WTC11 (cell line): ENCODE measurements around the gene AFG3L2. TPM values are rescaled to one million over a fixed set of nuclear protein-coding genes. Genes with fewer than 3 reads are reported as not detected.

Experiments used
- ATAC-seq: fragments of 200-7000 bp; cut with Tn5 transposase; 2 replicates; pipeline ENCODE4 v1.10.0; 2021; ENCODE audit warnings: mild to moderate bottlenecking, moderate library complexity
- CTCF ChIA-PET: fragments of 300-600 bp; sonication (Branson Sonifier 250); formaldehyde crosslinking; loops from one replicate; lab custom pipeline; 2021; ENCODE audit warnings: antibody characterized with exemption; lab: Charles Lee
- POLR2A ChIA-PET: fragments of 350-600 bp; sonication (Branson Sonifier 250); formaldehyde crosslinking; loops from one replicate; lab custom pipeline; 2021; ENCODE audit warnings: antibody characterized with exemption; lab: Charles Lee
- DNase-seq: peaks from one replicate; pipeline ENCODE4 v3.0.0; 2021; ENCODE audit warnings: low spot score
- H3K27ac Mint-ChIP-seq: 2 replicates; pipeline ENCODE4 v1.8.0; 2021; ENCODE audit warnings: mixed read lengths
- H3K27me3 Mint-ChIP-seq: 2 replicates; pipeline ENCODE4 v1.8.0; 2021; ENCODE audit warnings: low read depth, mild to moderate bottlenecking, moderate library complexity, mixed read lengths
- H3K36me3 Mint-ChIP-seq: 2 replicates; pipeline ENCODE4 v1.8.0; 2021; ENCODE audit warnings: mixed read lengths
- H3K4me1 Mint-ChIP-seq: 2 replicates; pipeline ENCODE4 v1.8.0; 2022; ENCODE audit warnings: mixed read lengths
- H3K4me3 Mint-ChIP-seq: 2 replicates; pipeline ENCODE4 v1.8.0; 2021; ENCODE audit warnings: mild to moderate bottlenecking, moderate library complexity, mixed read lengths
- H3K9me3 Mint-ChIP-seq: 2 replicates; pipeline ENCODE4 v1.8.0; 2021; ENCODE audit warnings: mixed read lengths
- ATF1 ChIP-seq: sonication (generic); formaldehyde crosslinking; IDR thresholded peaks from 2 replicates; pipeline ENCODE4 v1.8.1; 2023; ENCODE audit warnings: mild to moderate bottlenecking, moderate library complexity, missing genetic modification reagents
- CREB1 ChIP-seq: sonication (generic); formaldehyde crosslinking; IDR thresholded peaks from 2 replicates; pipeline ENCODE4 v1.8.0; 2023; ENCODE audit warnings: mild to moderate bottlenecking, missing genetic modification reagents
- ELF4 ChIP-seq: sonication (generic); formaldehyde crosslinking; IDR thresholded peaks from 2 replicates; pipeline ENCODE4 v1.8.1; 2022; ENCODE audit warnings: low read depth, mild to moderate bottlenecking, moderate library complexity, missing genetic modification reagents
- ETV6 ChIP-seq: sonication (generic); formaldehyde crosslinking; IDR thresholded peaks from 2 replicates; pipeline ENCODE4 v1.8.1; 2022; ENCODE audit warnings: mild to moderate bottlenecking, missing genetic modification reagents
- KAT7 ChIP-seq: sonication (generic); formaldehyde crosslinking; IDR thresholded peaks from 2 replicates; pipeline ENCODE4 v1.8.1; 2023; ENCODE audit warnings: missing genetic modification reagents, mild to moderate bottlenecking, borderline replicate concordance
- NFATC4 ChIP-seq: fragments of 250-450 bp; sonication (Bioruptor Pico); IDR thresholded peaks from 2 replicates; pipeline ENCODE4 v1.9.0; 2021; ENCODE audit warnings: mild to moderate bottlenecking
- SMAD3 ChIP-seq: sonication (generic); formaldehyde crosslinking; IDR thresholded peaks from 2 replicates; pipeline ENCODE4 v1.8.0; 2022; ENCODE audit warnings: missing genetic modification reagents, mild to moderate bottlenecking, borderline replicate concordance
- ZNF219 ChIP-seq: sonication (generic); formaldehyde crosslinking; IDR thresholded peaks from 2 replicates; pipeline ENCODE4 v1.8.0; 2023; ENCODE audit warnings: missing genetic modification reagents, mild to moderate bottlenecking, borderline replicate concordance
- ZNF317 ChIP-seq: sonication (generic); formaldehyde crosslinking; IDR thresholded peaks from 2 replicates; pipeline ENCODE4 v1.8.1; 2023; ENCODE audit warnings: low read depth, mild to moderate bottlenecking, moderate library complexity, missing genetic modification reagents, borderline replicate concordance
- ZNF671 ChIP-seq: fragments of 250-450 bp; sonication (Bioruptor Pico); IDR thresholded peaks from 2 replicates; pipeline ENCODE4 v1.8.0; 2021; ENCODE audit warnings: mild to moderate bottlenecking
- total RNA-seq: library from RNA; stranded (reverse); gene quantifications from 3 replicates; pipeline ENCODE4 v1.2.3, GENCODE V29; 2021
- TF ChIP-seq, protein P1 (sequence below): fragments of 250-450 bp; sonication (Bioruptor Pico); IDR thresholded peaks from 2 replicates; pipeline ENCODE4 v1.9.0; 2021; ENCODE audit warnings: mild to moderate bottlenecking
- TF ChIP-seq, protein P2 (sequence below): sonication (generic); formaldehyde crosslinking; IDR thresholded peaks from 2 replicates; pipeline ENCODE4 v1.8.1; 2023; ENCODE audit warnings: mild to moderate bottlenecking, moderate library complexity, missing genetic modification reagents
- TF ChIP-seq, protein P3 (sequence below): fragments of 250-450 bp; sonication (Bioruptor Pico); IDR thresholded peaks from 2 replicates; pipeline ENCODE4 v1.9.0; 2021; ENCODE audit warnings: moderate library complexity, mild to moderate bottlenecking, inconsistent platforms, borderline replicate concordance
- TF ChIP-seq, protein P4 (sequence below): fragments of 200-600 bp; IDR thresholded peaks from 2 replicates; pipeline ENCODE4 v1.8.0; 2022; ENCODE audit warnings: antibody characterized with exemption

Gene AFG3L2
- total RNA-seq, 1 experiment from 2014 or later: 109 TPM

DNA sequence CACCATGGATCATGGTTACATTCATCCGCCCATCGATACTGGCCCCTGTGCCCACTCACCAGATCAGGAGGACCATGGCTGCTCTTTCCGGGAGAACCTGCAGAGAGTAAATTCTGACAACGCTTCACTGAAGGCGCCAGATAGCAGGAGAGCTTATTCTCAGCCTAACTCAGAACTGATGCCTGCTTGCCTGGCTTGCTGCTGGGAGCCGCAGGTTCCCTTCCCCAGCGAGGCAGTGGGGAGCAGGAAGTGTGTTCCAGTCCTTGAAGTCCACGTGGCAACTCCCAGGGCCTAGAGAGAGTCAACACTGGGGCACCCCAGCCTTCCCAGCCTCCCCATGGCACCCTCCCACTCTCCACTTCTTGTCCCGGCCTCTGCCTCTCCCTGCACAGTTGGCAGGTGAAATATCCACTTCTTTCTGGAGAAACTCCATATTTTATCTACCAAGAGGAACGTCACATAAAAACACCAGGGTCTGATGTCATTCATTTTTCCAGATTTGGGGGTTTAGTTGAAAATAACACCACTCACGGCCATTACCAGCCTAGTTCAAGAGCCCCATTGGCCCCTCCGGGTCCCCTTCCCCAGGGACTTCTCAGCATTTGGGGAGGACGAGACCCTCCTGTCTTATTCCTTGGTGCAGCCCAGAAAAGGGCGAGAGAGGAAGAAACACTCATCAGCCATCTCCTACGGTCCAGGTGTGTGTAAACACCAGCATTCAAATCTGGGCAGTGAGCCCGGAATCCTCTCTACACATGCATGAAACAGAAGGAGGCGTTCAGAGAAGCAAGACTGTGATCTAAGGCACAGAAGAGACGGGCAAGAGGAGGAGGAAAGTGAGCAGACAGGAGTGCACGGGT lies 72.4 kb downstream of the AFG3L2 start (continued):
- TF ChIP-seq, protein P1, sequence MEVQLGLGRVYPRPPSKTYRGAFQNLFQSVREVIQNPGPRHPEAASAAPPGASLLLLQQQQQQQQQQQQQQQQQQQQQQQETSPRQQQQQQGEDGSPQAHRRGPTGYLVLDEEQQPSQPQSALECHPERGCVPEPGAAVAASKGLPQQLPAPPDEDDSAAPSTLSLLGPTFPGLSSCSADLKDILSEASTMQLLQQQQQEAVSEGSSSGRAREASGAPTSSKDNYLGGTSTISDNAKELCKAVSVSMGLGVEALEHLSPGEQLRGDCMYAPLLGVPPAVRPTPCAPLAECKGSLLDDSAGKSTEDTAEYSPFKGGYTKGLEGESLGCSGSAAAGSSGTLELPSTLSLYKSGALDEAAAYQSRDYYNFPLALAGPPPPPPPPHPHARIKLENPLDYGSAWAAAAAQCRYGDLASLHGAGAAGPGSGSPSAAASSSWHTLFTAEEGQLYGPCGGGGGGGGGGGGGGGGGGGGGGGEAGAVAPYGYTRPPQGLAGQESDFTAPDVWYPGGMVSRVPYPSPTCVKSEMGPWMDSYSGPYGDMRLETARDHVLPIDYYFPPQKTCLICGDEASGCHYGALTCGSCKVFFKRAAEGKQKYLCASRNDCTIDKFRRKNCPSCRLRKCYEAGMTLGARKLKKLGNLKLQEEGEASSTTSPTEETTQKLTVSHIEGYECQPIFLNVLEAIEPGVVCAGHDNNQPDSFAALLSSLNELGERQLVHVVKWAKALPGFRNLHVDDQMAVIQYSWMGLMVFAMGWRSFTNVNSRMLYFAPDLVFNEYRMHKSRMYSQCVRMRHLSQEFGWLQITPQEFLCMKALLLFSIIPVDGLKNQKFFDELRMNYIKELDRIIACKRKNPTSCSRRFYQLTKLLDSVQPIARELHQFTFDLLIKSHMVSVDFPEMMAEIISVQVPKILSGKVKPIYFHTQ (CRISPR knock-in tag): no peak

DNA sequence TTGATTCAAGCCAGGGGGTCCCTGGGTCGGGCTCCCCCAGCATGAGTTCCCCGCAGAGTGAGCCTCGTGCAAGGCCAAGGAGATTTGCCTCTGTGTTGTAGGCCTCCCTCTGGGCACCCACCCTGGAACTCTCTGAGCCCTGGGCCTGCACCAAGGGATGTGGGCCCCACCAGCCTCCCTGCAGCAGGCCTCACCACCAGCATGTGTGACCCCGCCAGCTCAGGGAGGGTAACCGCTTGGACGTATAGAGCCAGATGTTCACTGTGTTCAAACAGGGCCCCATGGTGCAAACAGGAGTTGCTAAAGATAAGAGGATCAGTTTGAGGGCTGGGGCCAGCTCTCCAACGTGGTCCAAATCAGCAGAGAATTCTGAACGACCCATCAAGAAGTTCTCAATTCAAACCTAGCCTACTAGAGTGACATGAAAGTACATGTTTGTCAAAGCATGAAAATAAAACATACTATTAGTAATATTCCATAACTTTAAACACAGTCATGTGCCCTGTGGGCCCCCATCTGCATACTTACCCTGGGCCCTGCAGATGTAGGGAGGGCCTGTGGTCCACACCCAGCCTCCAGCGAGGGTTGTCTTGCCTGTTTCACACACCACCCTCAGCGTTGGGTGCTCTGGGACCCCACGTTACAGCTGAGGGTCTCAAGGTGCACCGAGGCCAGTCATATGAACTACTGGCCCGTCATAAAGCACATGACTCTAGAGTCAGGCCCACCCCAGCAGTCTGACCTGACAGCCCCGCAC lies 74.5 kb downstream of the AFG3L2 start:
- H3K27me3 Mint-ChIP-seq: peaks cover 20% of the 10 kb centered on the region
- no peak for ATAC-seq
- H3K36me3 Mint-ChIP-seq: peaks cover 5% of the 10 kb centered on the region; the same call in 1 of the 2 replicates
- H3K4me1 Mint-ChIP-seq: peaks cover 32% of the 10 kb centered on the region
- TF ChIP-seq ZNF317 (CRISPR knock-in tag) (no peak), SMAD3 (CRISPR knock-in tag) (no peak), ZNF219 (no peak), KAT7 (CRISPR knock-in tag) (no peak), ETV6 (CRISPR knock-in tag) (no peak), ELF4 (CRISPR knock-in tag) (no peak), NFATC4 (CRISPR knock-in tag) (no peak), ZNF671 (CRISPR knock-in tag) (no peak), CREB1 (CRISPR knock-in tag) (no peak), ATF1 (no peak)
- TF ChIP-seq, protein P2, sequence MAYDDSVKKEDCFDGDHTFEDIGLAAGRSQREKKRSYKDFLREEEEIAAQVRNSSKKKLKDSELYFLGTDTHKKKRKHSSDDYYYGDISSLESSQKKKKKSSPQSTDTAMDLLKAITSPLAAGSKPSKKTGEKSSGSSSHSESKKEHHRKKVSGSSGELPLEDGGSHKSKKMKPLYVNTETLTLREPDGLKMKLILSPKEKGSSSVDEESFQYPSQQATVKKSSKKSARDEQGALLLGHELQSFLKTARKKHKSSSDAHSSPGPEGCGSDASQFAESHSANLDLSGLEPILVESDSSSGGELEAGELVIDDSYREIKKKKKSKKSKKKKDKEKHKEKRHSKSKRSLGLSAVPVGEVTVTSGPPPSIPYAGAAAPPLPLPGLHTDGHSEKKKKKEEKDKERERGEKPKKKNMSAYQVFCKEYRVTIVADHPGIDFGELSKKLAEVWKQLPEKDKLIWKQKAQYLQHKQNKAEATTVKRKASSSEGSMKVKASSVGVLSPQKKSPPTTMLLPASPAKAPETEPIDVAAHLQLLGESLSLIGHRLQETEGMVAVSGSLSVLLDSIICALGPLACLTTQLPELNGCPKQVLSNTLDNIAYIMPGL (CRISPR knock-in tag): no peak
- TF ChIP-seq, protein P3, sequence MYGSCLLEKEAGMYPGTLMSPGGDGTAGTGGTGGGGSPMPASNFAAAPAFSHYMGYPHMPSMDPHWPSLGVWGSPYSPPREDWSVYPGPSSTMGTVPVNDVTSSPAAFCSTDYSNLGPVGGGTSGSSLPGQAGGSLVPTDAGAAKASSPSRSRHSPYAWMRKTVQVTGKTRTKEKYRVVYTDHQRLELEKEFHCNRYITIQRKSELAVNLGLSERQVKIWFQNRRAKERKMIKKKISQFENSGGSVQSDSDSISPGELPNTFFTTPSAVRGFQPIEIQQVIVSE (CRISPR knock-in tag): no peak
- TF ChIP-seq, protein P4, sequence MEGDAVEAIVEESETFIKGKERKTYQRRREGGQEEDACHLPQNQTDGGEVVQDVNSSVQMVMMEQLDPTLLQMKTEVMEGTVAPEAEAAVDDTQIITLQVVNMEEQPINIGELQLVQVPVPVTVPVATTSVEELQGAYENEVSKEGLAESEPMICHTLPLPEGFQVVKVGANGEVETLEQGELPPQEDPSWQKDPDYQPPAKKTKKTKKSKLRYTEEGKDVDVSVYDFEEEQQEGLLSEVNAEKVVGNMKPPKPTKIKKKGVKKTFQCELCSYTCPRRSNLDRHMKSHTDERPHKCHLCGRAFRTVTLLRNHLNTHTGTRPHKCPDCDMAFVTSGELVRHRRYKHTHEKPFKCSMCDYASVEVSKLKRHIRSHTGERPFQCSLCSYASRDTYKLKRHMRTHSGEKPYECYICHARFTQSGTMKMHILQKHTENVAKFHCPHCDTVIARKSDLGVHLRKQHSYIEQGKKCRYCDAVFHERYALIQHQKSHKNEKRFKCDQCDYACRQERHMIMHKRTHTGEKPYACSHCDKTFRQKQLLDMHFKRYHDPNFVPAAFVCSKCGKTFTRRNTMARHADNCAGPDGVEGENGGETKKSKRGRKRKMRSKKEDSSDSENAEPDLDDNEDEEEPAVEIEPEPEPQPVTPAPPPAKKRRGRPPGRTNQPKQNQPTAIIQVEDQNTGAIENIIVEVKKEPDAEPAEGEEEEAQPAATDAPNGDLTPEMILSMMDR: no peak
- no peak overlapping the region for H3K4me3 Mint-ChIP-seq
- DNase-seq: no peak
- no peak overlapping the region for H3K27ac Mint-ChIP-seq
- H3K9me3 Mint-ChIP-seq: peaks cover 5% of the 10 kb centered on the region; the same call in 1 of the 2 replicates
- ChIA-PET CTCF (interaction anchor here (1.2 to 2.0 kb wide), 3 partner anchors 14 to 31 kb away, joined by 3 to 13 read pairs (median 6); no protein-coding TSS in a partner anchor), POLR2A (no interaction called here)
